ENCODE measurements around the gene CDON. TPM values are rescaled to one million over a fixed set of nuclear protein-coding genes. Genes with fewer than 3 reads are reported as not detected.

The CDON gene
- total and polyA plus RNA-seq, 2 donors from 2014 or later: 0.45 to 4.0 TPM

- Histone ChIP-seq H3K9ac (ENCODE audit: low read length in 3 of 3) (no peak overlapping the region), H3K27ac (ENCODE audit: low read depth in 2 of 2, low read length in 2 of 2) (no peak overlapping the region), H3K9me3 (ENCODE audit: control insufficient read depth in 2 of 3, insufficient read depth in 1 of 3, low read length in 3 of 3) (no peaks in the 10 kb centered on the region), H3K4me1 (ENCODE audit: control insufficient read depth in 2 of 3, insufficient read depth in 2 of 3, low read depth in 1 of 3, low read length in 3 of 3) (no peaks in the 10 kb centered on the region), H3K4me3 (ENCODE audit: low read length in 3 of 3) (no peak overlapping the region), H3K36me3 (ENCODE audit: control insufficient read depth in 2 of 3, insufficient read depth in 3 of 3, low read length in 3 of 3) (no peaks in the 10 kb centered on the region), H3K27me3 (ENCODE audit: control insufficient read depth, insufficient read depth, low read length) (no peaks in the 10 kb centered on the region)
- intact Hi-C loops (cut with DNase I): no loop called here
- TF ChIP-seq CTCF (IDR thresholded peaks at IDR 0.05; ENCODE audit: borderline replicate concordance, extremely low read depth, insufficient read depth): no peak
- DNase-seq (no peak), FAIRE-seq (no peak)
Measured at GRCh38 chr11:125910226-125910849, 152.3 kb downstream of the CDON start.

Other genes with a start within 250 kb of the CDON start
- not detected for gene PATE4, start 229.6 kb downstream of the CDON start, total RNA-seq
- not detected for gene PATE4, start 229.6 kb downstream of the CDON start, polyA plus RNA-seq (ENCODE audit: insufficient read depth, low read depth, low replicate concordance)
- 3.0 TPM for gene HYLS1, start 175.2 kb downstream of the CDON start, total RNA-seq
- gene HYLS1, start 175.2 kb downstream of the CDON start, polyA plus RNA-seq (ENCODE audit: insufficient read depth, low read depth, low replicate concordance): 4.9 TPM
- gene PUS3, start 159.7 kb downstream of the CDON start, total RNA-seq: 9.4 TPM
- gene PUS3, start 159.7 kb downstream of the CDON start, polyA plus RNA-seq (ENCODE audit: insufficient read depth, low read depth, low replicate concordance): 9.9 TPM
- gene DDX25, start 158.4 kb downstream of the CDON start, total RNA-seq: 1.1 TPM
- 3.8 TPM for gene DDX25, start 158.4 kb downstream of the CDON start, polyA plus RNA-seq (ENCODE audit: insufficient read depth, low read depth, low replicate concordance)
- gene VSIG10L2, start 116.8 kb downstream of the CDON start, total RNA-seq: not detected
- not detected for gene VSIG10L2, start 116.8 kb downstream of the CDON start, polyA plus RNA-seq (ENCODE audit: insufficient read depth, low read depth, low replicate concordance)
- 20.7 TPM for gene RPUSD4, start 148.8 kb upstream of the CDON start, total RNA-seq
- 13.6 TPM for gene RPUSD4, start 148.8 kb upstream of the CDON start, polyA plus RNA-seq (ENCODE audit: insufficient read depth, low read depth, low replicate concordance)
- gene FAM118B, start 148.9 kb upstream of the CDON start, total RNA-seq: 21.5 TPM
- 14.0 TPM for gene FAM118B, start 148.9 kb upstream of the CDON start, polyA plus RNA-seq (ENCODE audit: insufficient read depth, low read depth, low replicate concordance)
- gene SRPRA, start 206.0 kb upstream of the CDON start, total RNA-seq: 116 TPM
- 55.2 TPM for gene SRPRA, start 206.0 kb upstream of the CDON start, polyA plus RNA-seq (ENCODE audit: insufficient read depth, low read depth, low replicate concordance)
- gene FOXRED1, start 206.3 kb upstream of the CDON start, total RNA-seq: 21.5 TPM
- 37.1 TPM for gene FOXRED1, start 206.3 kb upstream of the CDON start, polyA plus RNA-seq (ENCODE audit: insufficient read depth, low read depth, low replicate concordance)
- gene TIRAP, start 220.2 kb upstream of the CDON start, total RNA-seq: 12.1 TPM
- 5.8 TPM for gene TIRAP, start 220.2 kb upstream of the CDON start, polyA plus RNA-seq (ENCODE audit: insufficient read depth, low read depth, low replicate concordance)
- 24.2 TPM for gene DCPS, start 241.2 kb upstream of the CDON start, total RNA-seq
- gene DCPS, start 241.2 kb upstream of the CDON start, polyA plus RNA-seq (ENCODE audit: insufficient read depth, low read depth, low replicate concordance): 23.9 TPM